Prostate gland (tissue), 2 donors: Measurements from ENCODE around the gene LMOD2. TPM values are rescaled to one million over a fixed set of nuclear protein-coding genes. Genes with fewer than 3 reads are reported as not detected.

ENCODE experiments used
- DNase-seq: peaks from one replicate; pipeline ENCODE4 v3.0.0-alpha.2; 2019; ENCODE audit warnings: low spot score
- H3K27ac ChIP-seq, 2 donors: fragments of 200-600 bp; sonication (generic); 2 replicates each; pipeline ENCODE4 v1.5.1; 2017 to 2019
- H3K27me3 ChIP-seq: fragments of 200-600 bp; sonication (generic); replicated peaks from 2 replicates; pipeline ENCODE4 v1.5.1; 2019; ENCODE audit not compliant: insufficient read depth
- H3K36me3 ChIP-seq, 2 donors: fragments of 200-600 bp; sonication (generic); 1 replicate in 1 of 2; 2 replicates in 1 of 2; pipeline versions ENCODE4 v1.5.1 to v1.8.1; 2017 to 2019
- H3K4me1 ChIP-seq: fragments of 200-600 bp; sonication (generic); replicated peaks from 2 replicates; pipeline ENCODE4 v1.5.1; 2019
- H3K4me3 ChIP-seq, 2 donors: fragments of 200-600 bp; sonication (generic); 2 replicates each; pipeline ENCODE4 v1.5.1; 2017 to 2019
- H3K9me3 ChIP-seq: fragments of 200-600 bp; sonication (generic); 2 replicates; pipeline ENCODE4 v1.5.1; 2017
- POLR2A ChIP-seq: fragments of 450-650 bp; IDR thresholded peaks from one replicate; pipeline ENCODE4 v1.6.1; 2016; ENCODE audit warnings: antibody characterized with exemption, mild to moderate bottlenecking
- POLR2AphosphoS5 ChIP-seq: sonication (generic); formaldehyde crosslinking; IDR thresholded peaks from one replicate; pipeline ENCODE4 v1.6.1; 2017; ENCODE audit warnings: antibody characterized with exemption
- WGBS: methylation state at CpG from one replicate; pipeline ENCODE4 v1.1.5; 2018; 5-methylcytosine and 5-hydroxymethylcytosine counted together
- intact Hi-C: fragments of 100-400 bp; cut with DNase I; formaldehyde crosslinking; loops from one replicate; pipeline ENCODE4 v1.14.2; 2022
- total RNA-seq, 2 donors: library from RNA; depleted of rRNA; stranded (reverse); fragments of >200 nt; gene quantifications; one replicate each; pipeline ENCODE4 v1.1.0, GENCODE V29; 2016
- TF ChIP-seq, protein P1 (sequence below), 4 experiments: fragments of 200-600 bp in 2 of 4; fragments of 450-650 bp in 2 of 4; sonication (generic) in 2 of 4; IDR thresholded peaks; 1 replicate in 3 of 4; 2 replicates in 1 of 4; pipeline ENCODE4 v1.5.1; 2016 to 2019; ENCODE audit warnings: antibody characterized with exemption in 4 of 4, mild to moderate bottlenecking in 2 of 4, moderate library complexity in 2 of 4

The LMOD2 gene
- total RNA-seq, 2 donors from 2014 or later, result 4.6 TPM; not detected in 1

DNA sequence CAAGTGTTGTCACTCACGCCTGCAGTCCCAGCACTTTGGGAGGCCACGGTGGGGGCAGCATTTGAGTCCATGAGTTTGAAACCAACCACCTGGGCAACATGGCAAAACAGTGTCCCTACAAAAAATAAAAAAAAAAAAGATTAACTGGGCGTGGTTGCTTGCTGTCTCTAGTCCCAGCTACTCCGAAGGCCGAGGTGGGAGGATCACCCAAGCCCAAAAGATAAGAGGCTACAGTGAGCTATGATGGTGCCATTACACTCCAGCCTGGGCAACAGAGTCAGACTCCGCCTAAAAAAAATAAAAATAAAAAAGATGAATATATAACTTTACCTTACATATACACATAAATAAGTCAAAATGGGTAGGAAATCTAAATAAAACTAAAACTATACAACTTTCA, 2.5 kb upstream of the LMOD2 start:
- TF ChIP-seq POLR2AphosphoS5 (no peak), POLR2A (no peak)
- TF ChIP-seq, protein P1, sequence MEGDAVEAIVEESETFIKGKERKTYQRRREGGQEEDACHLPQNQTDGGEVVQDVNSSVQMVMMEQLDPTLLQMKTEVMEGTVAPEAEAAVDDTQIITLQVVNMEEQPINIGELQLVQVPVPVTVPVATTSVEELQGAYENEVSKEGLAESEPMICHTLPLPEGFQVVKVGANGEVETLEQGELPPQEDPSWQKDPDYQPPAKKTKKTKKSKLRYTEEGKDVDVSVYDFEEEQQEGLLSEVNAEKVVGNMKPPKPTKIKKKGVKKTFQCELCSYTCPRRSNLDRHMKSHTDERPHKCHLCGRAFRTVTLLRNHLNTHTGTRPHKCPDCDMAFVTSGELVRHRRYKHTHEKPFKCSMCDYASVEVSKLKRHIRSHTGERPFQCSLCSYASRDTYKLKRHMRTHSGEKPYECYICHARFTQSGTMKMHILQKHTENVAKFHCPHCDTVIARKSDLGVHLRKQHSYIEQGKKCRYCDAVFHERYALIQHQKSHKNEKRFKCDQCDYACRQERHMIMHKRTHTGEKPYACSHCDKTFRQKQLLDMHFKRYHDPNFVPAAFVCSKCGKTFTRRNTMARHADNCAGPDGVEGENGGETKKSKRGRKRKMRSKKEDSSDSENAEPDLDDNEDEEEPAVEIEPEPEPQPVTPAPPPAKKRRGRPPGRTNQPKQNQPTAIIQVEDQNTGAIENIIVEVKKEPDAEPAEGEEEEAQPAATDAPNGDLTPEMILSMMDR (IDR thresholded peaks at IDR 0.05), result no peak
- no peaks in the 10 kb centered on the region for H3K27me3 ChIP-seq
- DNase-seq, result no peak
- no peaks in the 10 kb centered on the region for H3K4me1 ChIP-seq
- H3K27ac ChIP-seq, result no peak overlapping the region
- H3K4me3 ChIP-seq, result no peak overlapping the region
- WGBS, result 85% methylated on average over 6 of the region's 6 CpGs
- no peaks in the 10 kb centered on the region for H3K36me3 ChIP-seq
- H3K9me3 ChIP-seq, result no peaks in the 10 kb centered on the region
- intact Hi-C loops, result no loop called here

GRCh38 chr7:123656544-123657303, 1.1 kb downstream of the LMOD2 start:
- H3K27me3 ChIP-seq, result no peaks in the 10 kb centered on the region
- no peaks in the 10 kb centered on the region for H3K9me3 ChIP-seq
- 88% methylated on average over 6 of the region's 6 CpGs for WGBS
- H3K4me3 ChIP-seq, result no peak overlapping the region
- DNase-seq, result no peak
- no peaks in the 10 kb centered on the region for H3K36me3 ChIP-seq
- H3K27ac ChIP-seq, result no peak overlapping the region
- intact Hi-C loops, result no loop called here
- H3K4me1 ChIP-seq, result no peaks in the 10 kb centered on the region
- no peak for TF ChIP-seq POLR2A
- TF ChIP-seq, protein P1 (IDR thresholded peaks at IDR 0.05), result no peak
- TF ChIP-seq POLR2AphosphoS5, result no peak

DNA sequence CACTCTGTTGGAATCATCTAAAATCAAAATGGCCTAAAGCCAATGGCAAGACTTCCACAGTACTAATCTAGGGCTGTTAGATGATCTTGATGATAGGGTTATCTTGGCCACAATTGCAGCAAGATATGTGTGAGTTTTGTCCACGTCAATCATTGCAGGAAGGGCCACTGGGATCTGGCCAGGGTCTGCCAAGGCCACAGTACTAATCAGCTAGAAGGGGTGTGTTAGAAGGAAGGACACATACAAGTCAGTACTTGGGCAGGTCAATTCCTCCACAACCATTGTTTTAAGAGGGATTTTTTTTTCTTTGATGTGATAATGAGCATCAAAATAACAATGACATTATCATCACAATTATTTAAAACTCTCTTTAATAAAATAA, 1.6 kb downstream of the LMOD2 start:
- no peak for DNase-seq
- H3K27me3 ChIP-seq, result no peaks in the 10 kb centered on the region
- intact Hi-C loops, result no loop called here
- TF ChIP-seq POLR2A (no peak), POLR2AphosphoS5 (no peak)
- TF ChIP-seq, protein P1 (IDR thresholded peaks at IDR 0.05), result no peak
- WGBS, result 83% methylated on average over 1 of the region's 1 CpG
- no peaks in the 10 kb centered on the region for H3K9me3 ChIP-seq
- H3K4me1 ChIP-seq, result no peaks in the 10 kb centered on the region
- no peak overlapping the region for H3K4me3 ChIP-seq
- no peaks in the 10 kb centered on the region for H3K36me3 ChIP-seq
- H3K27ac ChIP-seq, result no peak overlapping the region

GRCh38 chr7:123658023-123658422, 2.4 kb downstream of the LMOD2 start:
- TF ChIP-seq, protein P1 (IDR thresholded peaks at IDR 0.05), result no peak
- no peak for TF ChIP-seq POLR2AphosphoS5
- TF ChIP-seq POLR2A, result no peak
- intact Hi-C loops, result no loop called here
- no peaks in the 10 kb centered on the region for H3K36me3 ChIP-seq
- no peaks in the 10 kb centered on the region for H3K27me3 ChIP-seq
- no peak overlapping the region for H3K27ac ChIP-seq
- no peak for DNase-seq
- H3K4me3 ChIP-seq, result no peak overlapping the region
- no peaks in the 10 kb centered on the region for H3K4me1 ChIP-seq
- 88% methylated on average over 6 of the region's 6 CpGs for WGBS
- H3K9me3 ChIP-seq, result no peaks in the 10 kb centered on the region
